Activated T-helper 1 cell treated with anti-CD3 and anti-CD28 coated beads, Interleukin-12 subunit alpha, Interleukin-12 subunit beta, Interleukin-2, Interleukin-4 antibody, amounts not matched to agents 30 ng/mL and 10 ng/mL and 1 ng/mL, durations not matched to agents 14 hours and 24 hours and 36 hours (primary cell): ENCODE measurements around the gene OR4F15. TPM values are rescaled to one million over a fixed set of nuclear protein-coding genes. Genes with fewer than 3 reads are reported as not detected.

ENCODE experiments used
- DNase-seq: peaks from one replicate; pipeline ENCODE4 v3.0.0; 2021; ENCODE audit warnings: low spot score
- H3K27ac Mint-ChIP-seq: one replicate; pipeline ENCODE4 v1.8.0; 2021; ENCODE audit warnings: mild to moderate bottlenecking, mixed read lengths
- H3K27me3 Mint-ChIP-seq: one replicate; pipeline ENCODE4 v1.8.0; 2022; ENCODE audit warnings: mild to moderate bottlenecking, moderate library complexity, mixed read lengths; ENCODE audit not compliant: insufficient read depth
- H3K36me3 Mint-ChIP-seq: one replicate; pipeline ENCODE4 v1.8.0; 2021; ENCODE audit warnings: low read depth, mixed read lengths
- H3K4me1 Mint-ChIP-seq: one replicate; pipeline ENCODE4 v1.8.0; 2021; ENCODE audit warnings: low read depth, mixed read lengths
- H3K4me3 Mint-ChIP-seq: one replicate; pipeline ENCODE4 v1.8.0; 2021; ENCODE audit warnings: mild to moderate bottlenecking, moderate library complexity, mixed read lengths
- H3K9me3 Mint-ChIP-seq: one replicate; pipeline ENCODE4 v1.8.0; 2021; ENCODE audit warnings: mixed read lengths
- intact Hi-C: fragments of 100-400 bp; cut with micrococcal nuclease; formaldehyde crosslinking; loops from one replicate; pipeline ENCODE4 v1.15.1; 2024
- total RNA-seq: library from RNA; stranded (reverse); gene quantifications from 2 replicates; pipeline ENCODE4 v1.2.3, GENCODE V29; 2022

OR4F15 gene
- total RNA-seq, 1 donor from 2014 or later, result not detected

- no peaks in the 10 kb centered on the region for H3K4me1 Mint-ChIP-seq
- H3K4me3 Mint-ChIP-seq, result no peak overlapping the region
- no peak overlapping the region for H3K27ac Mint-ChIP-seq
- intact Hi-C loops, result no loop called here
- H3K36me3 Mint-ChIP-seq, result no peaks in the 10 kb centered on the region
- no peak for DNase-seq
- H3K27me3 Mint-ChIP-seq, result peaks cover 6% of the 10 kb centered on the region
- H3K9me3 Mint-ChIP-seq, result no peaks in the 10 kb centered on the region
Observed at GRCh38 chr15:101808201-101808600, 3.8 kb upstream of the OR4F15 start.

GRCh38 chr15:101810456-101810855 lies 1.5 kb upstream of the OR4F15 start:
- Mint-ChIP-seq H3K4me3 (no peak overlapping the region), H3K9me3 (no peaks in the 10 kb centered on the region), H3K4me1 (no peaks in the 10 kb centered on the region), H3K27me3 (peaks cover 6% of the 10 kb centered on the region), H3K27ac (no peak overlapping the region), H3K36me3 (no peaks in the 10 kb centered on the region)
- intact Hi-C loops, result no loop called here
- DNase-seq, result no peak

- H3K27ac Mint-ChIP-seq, result no peak overlapping the region
- H3K9me3 Mint-ChIP-seq, result no peaks in the 10 kb centered on the region
- no peak for DNase-seq
- no peaks in the 10 kb centered on the region for H3K4me1 Mint-ChIP-seq
- H3K4me3 Mint-ChIP-seq, result no peak overlapping the region
- peaks cover 6% of the 10 kb centered on the region for H3K27me3 Mint-ChIP-seq
- H3K36me3 Mint-ChIP-seq, result no peaks in the 10 kb centered on the region
- intact Hi-C loops, result no loop called here
Observed at GRCh38 chr15:101810876-101811275, 1.1 kb upstream of the OR4F15 start.

DNA sequence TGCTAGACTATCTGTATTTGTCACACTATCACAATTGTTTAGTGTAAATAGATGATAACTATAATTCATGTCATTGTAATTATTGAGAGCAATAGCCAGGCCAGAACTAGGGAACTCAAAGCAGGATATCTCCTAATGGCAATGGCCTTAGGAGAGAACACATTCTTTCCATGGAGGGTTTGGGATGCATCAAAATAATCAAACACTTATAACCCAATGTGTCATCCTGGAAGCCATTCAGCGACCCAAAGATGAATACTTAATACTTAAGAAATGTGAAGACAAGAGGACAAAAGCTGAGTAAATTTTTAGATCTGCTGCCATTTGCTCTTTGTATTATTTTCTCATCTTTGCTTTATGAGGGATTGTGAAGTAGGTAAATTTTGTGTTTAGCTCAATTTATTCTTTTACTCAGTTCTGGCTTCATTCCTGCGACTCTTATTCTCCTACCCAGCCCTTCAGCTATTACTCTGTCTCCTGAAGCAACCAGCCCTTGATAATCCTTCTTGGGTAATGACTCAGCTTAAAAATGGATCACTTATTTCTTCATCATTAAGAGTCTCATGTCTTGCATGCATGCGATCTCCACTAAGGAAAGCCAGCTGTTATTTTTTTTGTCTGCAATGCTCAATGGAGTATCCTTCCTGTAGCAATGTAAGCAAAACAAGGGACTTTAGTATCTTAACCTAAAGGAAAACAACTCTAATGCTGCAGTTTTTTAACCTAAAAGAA lies 2.0 kb downstream of the OR4F15 start:
- peaks cover 9% of the 10 kb centered on the region for H3K27me3 Mint-ChIP-seq
- no peaks in the 10 kb centered on the region for H3K4me1 Mint-ChIP-seq
- H3K9me3 Mint-ChIP-seq, result no peaks in the 10 kb centered on the region
- no peak overlapping the region for H3K4me3 Mint-ChIP-seq
- intact Hi-C loops, result no loop called here
- no peak overlapping the region for H3K27ac Mint-ChIP-seq
- no peaks in the 10 kb centered on the region for H3K36me3 Mint-ChIP-seq
- no peak for DNase-seq

GRCh38 chr15:101820781-101821180 lies 8.8 kb downstream of the OR4F15 start:
- no peak overlapping the region for H3K4me3 Mint-ChIP-seq
- H3K27ac Mint-ChIP-seq, result no peak overlapping the region
- H3K27me3 Mint-ChIP-seq, result peaks cover 9% of the 10 kb centered on the region
- intact Hi-C loops, result no loop called here
- no peaks in the 10 kb centered on the region for H3K4me1 Mint-ChIP-seq
- H3K9me3 Mint-ChIP-seq, result no peaks in the 10 kb centered on the region
- DNase-seq, result no peak
- no peaks in the 10 kb centered on the region for H3K36me3 Mint-ChIP-seq

GRCh38 chr15:101827257-101827656 lies 15.3 kb downstream of the OR4F15 start:
- Mint-ChIP-seq H3K4me1 (no peaks in the 10 kb centered on the region), H3K27me3 (peaks cover 8% of the 10 kb centered on the region), H3K36me3 (no peaks in the 10 kb centered on the region), H3K27ac (no peak overlapping the region), H3K9me3 (no peaks in the 10 kb centered on the region), H3K4me3 (no peak overlapping the region)
- DNase-seq, result no peak
- intact Hi-C loops, result no loop called here

DNA sequence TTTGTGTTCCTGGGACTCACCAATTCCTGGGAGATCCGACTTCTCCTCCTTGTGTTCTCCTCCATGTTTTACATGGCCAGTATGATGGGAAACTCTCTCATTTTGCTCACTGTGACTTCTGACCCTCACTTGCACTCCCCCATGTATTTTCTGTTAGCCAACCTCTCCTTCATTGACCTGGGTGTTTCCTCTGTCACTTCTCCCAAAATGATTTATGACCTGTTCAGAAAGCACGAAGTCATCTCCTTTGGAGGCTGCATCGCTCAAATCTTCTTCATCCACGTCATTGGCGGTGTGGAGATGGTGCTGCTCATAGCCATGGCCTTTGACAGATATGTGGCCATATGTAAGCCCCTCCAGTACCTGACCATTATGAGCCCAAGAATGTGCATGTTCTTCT lies 16.8 kb downstream of the OR4F15 start:
- Mint-ChIP-seq H3K36me3 (no peaks in the 10 kb centered on the region), H3K4me1 (no peaks in the 10 kb centered on the region), H3K27ac (no peak overlapping the region), H3K4me3 (no peak overlapping the region), H3K27me3 (peaks cover 7% of the 10 kb centered on the region), H3K9me3 (no peaks in the 10 kb centered on the region)
- intact Hi-C loops, result no loop called here
- DNase-seq, result no peak

DNA sequence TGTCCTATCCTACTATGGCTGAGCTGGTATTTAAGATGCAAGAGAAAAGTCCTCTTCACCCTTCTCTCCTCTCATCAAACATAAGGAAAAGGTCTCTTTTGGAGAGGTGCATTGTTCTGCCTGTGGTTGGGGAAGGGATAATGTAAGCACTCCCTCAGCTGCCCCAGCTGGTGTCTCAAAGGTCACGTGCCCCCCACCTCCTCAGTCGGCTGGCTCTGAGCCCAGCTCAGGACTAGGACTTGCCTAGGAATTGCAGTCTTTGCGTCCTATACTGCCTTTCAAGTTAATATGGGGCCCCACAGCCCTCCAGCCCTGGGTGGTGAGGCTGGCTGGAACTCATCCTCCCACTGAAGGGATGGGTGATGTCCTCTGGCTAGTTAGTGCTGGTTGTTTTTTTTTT lies 29.7 kb downstream of the OR4F15 start:
- Mint-ChIP-seq H3K27ac (no peak overlapping the region), H3K27me3 (peaks cover 6% of the 10 kb centered on the region), H3K9me3 (no peaks in the 10 kb centered on the region), H3K36me3 (no peaks in the 10 kb centered on the region), H3K4me3 (no peak overlapping the region), H3K4me1 (no peaks in the 10 kb centered on the region)
- intact Hi-C loops, result no loop called here
- DNase-seq, result no peak

- H3K4me1 Mint-ChIP-seq, result no peaks in the 10 kb centered on the region
- intact Hi-C loops, result no loop called here
- no peak for DNase-seq
- H3K36me3 Mint-ChIP-seq, result no peaks in the 10 kb centered on the region
- no peak overlapping the region for H3K27ac Mint-ChIP-seq
- peaks cover 6% of the 10 kb centered on the region for H3K27me3 Mint-ChIP-seq
- no peaks in the 10 kb centered on the region for H3K9me3 Mint-ChIP-seq
- no peak overlapping the region for H3K4me3 Mint-ChIP-seq
Observed at GRCh38 chr15:101844916-101845315, 32.9 kb downstream of the OR4F15 start.

- peaks cover 12% of the 10 kb centered on the region for H3K27me3 Mint-ChIP-seq
- intact Hi-C loops, result no loop called here
- H3K36me3 Mint-ChIP-seq, result no peaks in the 10 kb centered on the region
- no peaks in the 10 kb centered on the region for H3K4me1 Mint-ChIP-seq
- no peak overlapping the region for H3K4me3 Mint-ChIP-seq
- H3K9me3 Mint-ChIP-seq, result no peaks in the 10 kb centered on the region
- H3K27ac Mint-ChIP-seq, result no peak overlapping the region
- no peak for DNase-seq
Observed at GRCh38 chr15:101852356-101852755, 40.4 kb downstream of the OR4F15 start.

Other genes with a start within 250 kb of the OR4F15 start
- 57.1 and 62.4 TPM in 2 replicates for gene TM2D3, start 159.8 kb upstream of the OR4F15 start, total RNA-seq
- 13.9 and 15.2 TPM in 2 replicates for gene TARS3, start 87.7 kb upstream of the OR4F15 start, total RNA-seq
- gene OR4F6, start 8.7 kb upstream of the OR4F15 start, total RNA-seq, result not detected in 2 replicates